Thyroid gland (tissue), 4 donors: ENCODE measurements around the gene SULF2.

Experiments
- CTCF ChIP-seq, 6 experiments: fragments of 200-600 bp in 3 of 6; fragments of 450-650 bp in 3 of 6; sonication (generic) in 3 of 6; IDR thresholded peaks; one replicate each; pipeline ENCODE4 v1.5.1; 2016 to 2019; ENCODE audit warnings: antibody characterized with exemption in 6 of 6, mild to moderate bottlenecking in 2 of 6, inconsistent platforms in 1 of 6, moderate library complexity in 1 of 6
- POLR2A ChIP-seq, 2 donors: fragments of 450-650 bp; IDR thresholded peaks; one replicate each; pipeline ENCODE4 v1.6.1; 2017; ENCODE audit warnings: antibody characterized with exemption in 2 of 2, mild to moderate bottlenecking in 2 of 2, moderate library complexity in 1 of 2

GRCh38 chr20:47744803-47745202, 40.5 kb downstream of the SULF2 start:
- TF ChIP-seq CTCF (IDR thresholded peaks at IDR 0.05) (no peak), POLR2A (IDR thresholded peaks at IDR 0.05) (no peak)
